Measurements from ENCODE around the gene IL4R. TPM values are rescaled to one million over a fixed set of nuclear protein-coding genes. Genes with fewer than 3 reads are reported as not detected.

IL4R gene
- total RNA-seq, 1 experiment from 2014 or later = 32.6 TPM

GRCh38 chr16:27364493-27365141 is 50.8 kb downstream of the IL4R start:
- BruUV-seq (replicated peaks) = TSS peak; percentile 99
- H3K36me3 Mint-ChIP-seq (ENCODE audit: insufficient read depth, unreplicated experiment) = peaks cover 28% of the 10 kb centered on the region
- H3K4me3 Mint-ChIP-seq (ENCODE audit: unreplicated experiment) = peak overlapping the region; percentile 60
- TF ChIP-seq, protein P1, sequence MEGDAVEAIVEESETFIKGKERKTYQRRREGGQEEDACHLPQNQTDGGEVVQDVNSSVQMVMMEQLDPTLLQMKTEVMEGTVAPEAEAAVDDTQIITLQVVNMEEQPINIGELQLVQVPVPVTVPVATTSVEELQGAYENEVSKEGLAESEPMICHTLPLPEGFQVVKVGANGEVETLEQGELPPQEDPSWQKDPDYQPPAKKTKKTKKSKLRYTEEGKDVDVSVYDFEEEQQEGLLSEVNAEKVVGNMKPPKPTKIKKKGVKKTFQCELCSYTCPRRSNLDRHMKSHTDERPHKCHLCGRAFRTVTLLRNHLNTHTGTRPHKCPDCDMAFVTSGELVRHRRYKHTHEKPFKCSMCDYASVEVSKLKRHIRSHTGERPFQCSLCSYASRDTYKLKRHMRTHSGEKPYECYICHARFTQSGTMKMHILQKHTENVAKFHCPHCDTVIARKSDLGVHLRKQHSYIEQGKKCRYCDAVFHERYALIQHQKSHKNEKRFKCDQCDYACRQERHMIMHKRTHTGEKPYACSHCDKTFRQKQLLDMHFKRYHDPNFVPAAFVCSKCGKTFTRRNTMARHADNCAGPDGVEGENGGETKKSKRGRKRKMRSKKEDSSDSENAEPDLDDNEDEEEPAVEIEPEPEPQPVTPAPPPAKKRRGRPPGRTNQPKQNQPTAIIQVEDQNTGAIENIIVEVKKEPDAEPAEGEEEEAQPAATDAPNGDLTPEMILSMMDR (IDR thresholded peaks at IDR 0.05; ENCODE audit: insufficient read depth in 1 of 2, low read depth in 1 of 2, low read length in 1 of 2, severe bottlenecking in 1 of 2, unreplicated experiment in 1 of 2) = no peak
- H3K4me3 ChIP-seq (ENCODE audit: low read depth, low read length) = no peak overlapping the region
- ChIA-PET POLR2A (no interaction called here), CTCF (interaction anchor here (0.8 kb wide), 1 partner anchor 185 kb away, joined by 3 read pairs; no protein-coding TSS in a partner anchor)
- H3K4me1 ChIP-seq = peaks cover 30% of the 10 kb centered on the region
- DNase-seq = peak; percentile 80 to 83
- peak overlapping the region; percentile 94 for H3K27ac Mint-ChIP-seq (ENCODE audit: unreplicated experiment)
- intact Hi-C loops (cut with micrococcal nuclease; ENCODE audit: unreplicated experiment) = loop anchor here (1.0 to 5.0 kb wide), 5 partner anchors 37 to 129 kb away; partner anchors contain the start of genes IL4R and NSMCE1
- no peaks in the 10 kb centered on the region for H3K27me3 ChIP-seq (replicated peaks; ENCODE audit: control insufficient read depth, insufficient read depth, low read length)
- peaks cover 3% of the 10 kb centered on the region; the same call in 1 of the 2 replicates for H3K36me3 ChIP-seq (ENCODE audit: control insufficient read depth, insufficient read depth, low read length)
- no peaks in the 10 kb centered on the region for H3K27me3 Mint-ChIP-seq (ENCODE audit: insufficient read depth, unreplicated experiment)
- H3K9me3 ChIP-seq = no peaks in the 10 kb centered on the region
- H3K9me3 Mint-ChIP-seq (ENCODE audit: unreplicated experiment) = no peaks in the 10 kb centered on the region
- peaks cover 26% of the 10 kb centered on the region for H3K4me1 Mint-ChIP-seq (ENCODE audit: low read depth, unreplicated experiment)

GRCh38 chr16:27365142-27366089 is 51.6 kb downstream of the IL4R start:
- TF ChIP-seq, protein P1 (IDR thresholded peaks at IDR 0.05; ENCODE audit: insufficient read depth in 1 of 2, low read depth in 1 of 2, low read length in 1 of 2, severe bottlenecking in 1 of 2, unreplicated experiment in 1 of 2) = no peak
- Mint-ChIP-seq H3K27ac (ENCODE audit: unreplicated experiment) (peak overlapping the region; percentile 94), H3K4me1 (ENCODE audit: low read depth, unreplicated experiment) (peaks cover 26% of the 10 kb centered on the region), H3K27me3 (ENCODE audit: insufficient read depth, unreplicated experiment) (no peaks in the 10 kb centered on the region), H3K9me3 (ENCODE audit: unreplicated experiment) (peaks cover 7% of the 10 kb centered on the region), H3K36me3 (ENCODE audit: insufficient read depth, unreplicated experiment) (peaks cover 27% of the 10 kb centered on the region), H3K4me3 (ENCODE audit: unreplicated experiment) (peak overlapping the region; percentile 60)
- peak; percentile 57 to 59 for DNase-seq
- ChIA-PET POLR2A (no interaction called here), CTCF (interaction anchor here (0.8 to 2.0 kb wide), 3 partner anchors 10 to 162 kb away, joined by 3 to 8 read pairs (median 4); partner anchors contain the start of gene KDM8)
- Histone ChIP-seq H3K4me1 (peaks cover 30% of the 10 kb centered on the region), H3K9me3 (no peaks in the 10 kb centered on the region), H3K4me3 (ENCODE audit: low read depth, low read length) (no peak overlapping the region), H3K36me3 (ENCODE audit: control insufficient read depth, insufficient read depth, low read length) (peaks cover 3% of the 10 kb centered on the region; the same call in 1 of the 2 replicates), H3K27me3 (replicated peaks; ENCODE audit: control insufficient read depth, insufficient read depth, low read length) (no peaks in the 10 kb centered on the region)
- intact Hi-C loops (cut with micrococcal nuclease; ENCODE audit: unreplicated experiment) = loop anchor here (2.0 to 5.0 kb wide), 3 partner anchors 53 to 97 kb away; partner anchors contain the start of genes IL4R and NSMCE1
- BruUV-seq (replicated peaks) = no TSS peak

Data from Caco-2 (cell line).